HepG2 (cell line): ENCODE data around the gene SAE1. TPM values are rescaled to one million over a fixed set of nuclear protein-coding genes. Genes with fewer than 3 reads are reported as not detected.
A peak's percentile ranks its signal among the peaks of the same experiment; 100 is the strongest.

Source experiments
- ARNT2 ChIP-seq: sonication (generic); formaldehyde crosslinking; IDR thresholded peaks from 2 replicates; pipeline ENCODE4 v1.8.0; 2022; ENCODE audit warnings: mild to moderate bottlenecking, low read depth, missing genetic modification reagents, moderate library complexity
- CBX5 ChIP-seq: sonication (generic); formaldehyde crosslinking; IDR thresholded peaks from 2 replicates; pipeline ENCODE4 v1.4.0; 2020; ENCODE audit warnings: missing genetic modification reagents, borderline replicate concordance
- EHMT2 ChIP-seq: fragments of 200-600 bp; sonication (generic); IDR thresholded peaks from 2 replicates; pipeline ENCODE4 v1.7.0; 2017; ENCODE audit warnings: antibody characterized with exemption, low read depth, low read length, borderline replicate concordance
- FOXK2 ChIP-seq: fragments of 450-650 bp; IDR thresholded peaks from 2 replicates; pipeline ENCODE4 v1.6.1; 2016
- GLI4 ChIP-seq: sonication (generic); formaldehyde crosslinking; IDR thresholded peaks from 2 replicates; pipeline ENCODE4 v1.5.1; 2020; ENCODE audit warnings: missing genetic modification reagents, mild to moderate bottlenecking, moderate library complexity, borderline replicate concordance
- HDAC1 ChIP-seq: sonication (generic); formaldehyde crosslinking; IDR thresholded peaks from 2 replicates; pipeline ENCODE4 v1.5.1; 2020; ENCODE audit warnings: mild to moderate bottlenecking, missing genetic modification reagents
- ISX ChIP-seq: sonication (generic); formaldehyde crosslinking; conservative IDR thresholded peaks from 2 replicates; pipeline ENCODE4 v1.5.0; 2020; ENCODE audit warnings: missing genetic modification reagents
- KAT7 ChIP-seq: IDR thresholded peaks from 2 replicates; pipeline ENCODE4 v1.6.1; 2018; ENCODE audit warnings: borderline replicate concordance, missing compliant biosample characterization
- MAFF ChIP-seq: IDR thresholded peaks from 2 replicates; pipeline ENCODE4 v1.6.1; 2011; ENCODE audit warnings: low read depth, low read length, improper control_type of control experiment
- MEIS2 ChIP-seq: sonication (generic); formaldehyde crosslinking; IDR thresholded peaks from 2 replicates; pipeline ENCODE4 v1.9.0; 2021; ENCODE audit warnings: mild to moderate bottlenecking, missing genetic modification reagents
- MIER3 ChIP-seq: IDR thresholded peaks from 2 replicates; pipeline ENCODE4 v1.6.1; 2016; ENCODE audit warnings: missing compliant biosample characterization, borderline replicate concordance
- MTA1 ChIP-seq: sonication (generic); formaldehyde crosslinking; IDR thresholded peaks from 2 replicates; pipeline ENCODE4 v1.4.0; 2020; ENCODE audit warnings: missing genetic modification reagents, mild to moderate bottlenecking, borderline replicate concordance
- NCOA1 ChIP-seq: sonication (generic); formaldehyde crosslinking; IDR thresholded peaks from 2 replicates; pipeline ENCODE4 v1.9.0; 2021; ENCODE audit warnings: missing genetic modification reagents
- NR2C2 ChIP-seq: sonication (generic); formaldehyde crosslinking; IDR thresholded peaks from 2 replicates; pipeline ENCODE4 v1.4.0; 2020; ENCODE audit warnings: missing genetic modification reagents, mild to moderate bottlenecking, moderate library complexity, borderline replicate concordance
- PAX8 ChIP-seq: sonication (generic); formaldehyde crosslinking; IDR thresholded peaks from 2 replicates; pipeline ENCODE4 v1.8.0; 2022; ENCODE audit warnings: mild to moderate bottlenecking, missing genetic modification reagents, borderline replicate concordance
- PLSCR1 ChIP-seq: sonication (generic); formaldehyde crosslinking; IDR thresholded peaks from 2 replicates; pipeline ENCODE4 v1.5.0; 2020; ENCODE audit warnings: missing genetic modification reagents, mild to moderate bottlenecking, borderline replicate concordance
- RFX1 ChIP-seq: fragments of 450-650 bp; IDR thresholded peaks from 2 replicates; pipeline ENCODE4 v1.6.1; 2017
- RFXAP ChIP-seq: sonication (generic); formaldehyde crosslinking; IDR thresholded peaks from 2 replicates; pipeline ENCODE4 v1.4.0; 2020; ENCODE audit warnings: missing genetic modification reagents, borderline replicate concordance
- SCMH1 ChIP-seq: sonication (generic); formaldehyde crosslinking; IDR thresholded peaks from 2 replicates; pipeline ENCODE4 v1.9.0; 2021; ENCODE audit warnings: missing genetic modification reagents, mild to moderate bottlenecking, borderline replicate concordance
- SKIL ChIP-seq: sonication (generic); formaldehyde crosslinking; IDR thresholded peaks from 2 replicates; pipeline ENCODE4 v1.8.0; 2022; ENCODE audit warnings: missing genetic modification reagents, mild to moderate bottlenecking, moderate library complexity, borderline replicate concordance
- SNAI1 ChIP-seq: sonication (generic); formaldehyde crosslinking; IDR thresholded peaks from 2 replicates; pipeline ENCODE4 v1.5.0; 2020; ENCODE audit warnings: mild to moderate bottlenecking, missing genetic modification reagents, borderline replicate concordance
- TARDBP ChIP-seq: sonication (generic); formaldehyde crosslinking; IDR thresholded peaks from 2 replicates; pipeline ENCODE4 v1.8.0; 2022; ENCODE audit warnings: mild to moderate bottlenecking, missing genetic modification reagents
- TBL1XR1 ChIP-seq: fragments of 150-350 bp; IDR thresholded peaks from 2 replicates; pipeline ENCODE4 v1.6.1; 2014; ENCODE audit warnings: borderline replicate concordance, low read length; ENCODE audit not compliant: partially characterized antibody
- ZNF75D ChIP-seq: sonication (generic); formaldehyde crosslinking; IDR thresholded peaks from 2 replicates; pipeline ENCODE4 v1.8.1; 2023; ENCODE audit warnings: missing genetic modification reagents, mild to moderate bottlenecking, borderline replicate concordance
- ZNF781 ChIP-seq: sonication (generic); formaldehyde crosslinking; IDR thresholded peaks from 2 replicates; pipeline ENCODE4 v1.5.1; 2020; ENCODE audit warnings: borderline replicate concordance, mild to moderate bottlenecking, missing genetic modification reagents; ENCODE audit errors: not compliant biosample characterization
- ZNF839 ChIP-seq: sonication (generic); formaldehyde crosslinking; IDR thresholded peaks from 2 replicates; pipeline ENCODE4 v1.4.0; 2020; ENCODE audit warnings: missing genetic modification reagents, mild to moderate bottlenecking, borderline replicate concordance
- polyA plus RNA-seq, 8 experiments: library from polyadenylated mRNA; depleted of rRNA in 3 of 8; stranded (reverse) in 7 of 8; unstranded in 1 of 8; fragments of >200 nt; fragmentation: Illumina TruSeq in 4 of 8; extraction: Trizol in 4 of 8; gene quantifications; 2 replicates each; pipeline versions ENCODE4 v1.2.1 to v1.2.3, GENCODE V29; 2011 to 2016; ENCODE audit warnings: low read depth in 4 of 8, missing spikeins in 1 of 8, mixed read lengths in 1 of 8; ENCODE audit not compliant: insufficient read depth in 1 of 8
- total RNA-seq, 5 experiments: library from RNA; depleted of rRNA; stranded (reverse); fragments of >200 nt; fragmentation: Illumina TruSeq; extraction: Trizol; gene quantifications; 2 replicates each; pipeline ENCODE4 v1.2.3, GENCODE V29; 2016; ENCODE audit warnings: low read depth in 1 of 5

The SAE1 gene
- total and polyA plus RNA-seq, 2 of the 13 experiments (the other 11 are each of a cell fraction or from before 2014, with no cell fraction given) = 87.6 to 197 TPM

GRCh38 chr19:47112166-47112996 lies 18.3 kb upstream of the SAE1 start (continued):
- no peak; the same call in 1 of the 2 replicates for TF ChIP-seq SKIL (CRISPR knock-in tag)
- no peak for TF ChIP-seq NCOA1
- no peak for TF ChIP-seq EHMT2
- TF ChIP-seq GLI4 (CRISPR knock-in tag) = no peak
- TF ChIP-seq TARDBP = no peak; the same call in 1 of the 2 replicates
- no peak for TF ChIP-seq RFXAP
- no peak for TF ChIP-seq CBX5 (CRISPR knock-in tag)
- no peak for TF ChIP-seq PLSCR1 (CRISPR knock-in tag)
- TF ChIP-seq MEIS2 (CRISPR knock-in tag) = no peak; the same call in 1 of the 2 replicates
- no peak for TF ChIP-seq PAX8 (CRISPR knock-in tag)
- TF ChIP-seq NR2C2 (CRISPR knock-in tag) = no peak
- no peak for TF ChIP-seq SCMH1 (CRISPR knock-in tag)
- 0 out of 2 replicates have a peak, but pooled peaks have one; percentile 8 for TF ChIP-seq ZNF75D (CRISPR knock-in tag)
- TF ChIP-seq FOXK2 = no peak
- TF ChIP-seq ISX (CRISPR knock-in tag) = no peak
- TF ChIP-seq SNAI1 (CRISPR knock-in tag) = peak; percentile 99
- peak; percentile 35 for TF ChIP-seq TBL1XR1
- TF ChIP-seq ARNT2 (CRISPR knock-in tag) = peak; percentile 51; the same call in 1 of the 2 replicates
- TF ChIP-seq MAFF = no peak
- no peak for TF ChIP-seq ZNF781
- TF ChIP-seq KAT7 (CRISPR knock-in tag) = no peak; the same call in 1 of the 2 replicates
- TF ChIP-seq MIER3 (CRISPR knock-in tag) = peak; percentile 19; the same call in 1 of the 2 replicates
- 0 out of 2 replicates have a peak, but pooled peaks have one; percentile 37 for TF ChIP-seq MTA1 (CRISPR knock-in tag)
- TF ChIP-seq RFX1 = no peak
- no peak for TF ChIP-seq ZNF839 (CRISPR knock-in tag)
- no peak; the same call in none of the 2 replicates for TF ChIP-seq HDAC1
